HepG2 (cell line): Measurements from ENCODE around the gene MED12L. TPM values are rescaled to one million over a fixed set of nuclear protein-coding genes. Genes with fewer than 3 reads are reported as not detected.

Experiments used
- ARNTL ChIP-seq: sonication (generic); formaldehyde crosslinking; IDR thresholded peaks from 2 replicates; pipeline ENCODE4 v1.4.0; 2020; ENCODE audit warnings: mild to moderate bottlenecking, missing genetic modification reagents
- CREB1 ChIP-seq, 2 experiments: fragments of 450-650 bp in 1 of 2; IDR thresholded peaks; 2 replicates each; pipeline ENCODE4 v1.6.1; 2016 to 2017; ENCODE audit warnings: control low read depth in 1 of 2, mild to moderate bottlenecking in 1 of 2, missing compliant biosample characterization in 1 of 2, missing genetic modification characterization in 1 of 2
- HNF4A ChIP-seq: sonication (generic); formaldehyde crosslinking; IDR thresholded peaks from 2 replicates; pipeline ENCODE4 v1.4.0; 2020; ENCODE audit warnings: missing genetic modification reagents
- JUNB ChIP-seq: sonication (generic); formaldehyde crosslinking; IDR thresholded peaks from 2 replicates; pipeline ENCODE4 v1.8.0; 2022; ENCODE audit warnings: missing genetic modification reagents, mild to moderate bottlenecking, borderline replicate concordance
- KLF16 ChIP-seq, 2 experiments: sonication (generic) in 1 of 2; formaldehyde crosslinking in 1 of 2; IDR thresholded peaks; 2 replicates each; pipeline versions ENCODE4 v1.6.1 to v1.8.0; 2016 to 2023; ENCODE audit warnings: missing genetic modification reagents in 2 of 2, missing compliant biosample characterization in 1 of 2
- LCORL ChIP-seq, 2 experiments: fragments of 450-650 bp in 1 of 2; sonication (generic) in 1 of 2; formaldehyde crosslinking in 1 of 2; IDR thresholded peaks; 2 replicates each; pipeline versions ENCODE4 v1.5.0 to v1.6.1; 2017 to 2020; ENCODE audit warnings: antibody characterized with exemption in 1 of 2, missing genetic modification reagents in 1 of 2
- NCOA1 ChIP-seq: sonication (generic); formaldehyde crosslinking; IDR thresholded peaks from 2 replicates; pipeline ENCODE4 v1.9.0; 2021; ENCODE audit warnings: missing genetic modification reagents
- PAX8 ChIP-seq: sonication (generic); formaldehyde crosslinking; IDR thresholded peaks from 2 replicates; pipeline ENCODE4 v1.8.0; 2022; ENCODE audit warnings: mild to moderate bottlenecking, missing genetic modification reagents, borderline replicate concordance
- RXRB ChIP-seq: IDR thresholded peaks from 2 replicates; pipeline ENCODE4 v1.6.1; 2016; ENCODE audit warnings: borderline replicate concordance, missing genetic modification reagents, missing compliant biosample characterization
- SALL1 ChIP-seq: sonication (generic); formaldehyde crosslinking; IDR thresholded peaks from 2 replicates; pipeline ENCODE4 v1.8.0; 2022; ENCODE audit warnings: mild to moderate bottlenecking, missing genetic modification reagents
- SALL2 ChIP-seq: sonication (generic); formaldehyde crosslinking; IDR thresholded peaks from 2 replicates; pipeline ENCODE4 v1.8.1; 2023; ENCODE audit warnings: mild to moderate bottlenecking, missing genetic modification reagents, inconsistent platforms
- THAP11 ChIP-seq: IDR thresholded peaks from 2 replicates; pipeline ENCODE4 v1.6.1; 2016; ENCODE audit warnings: missing biosample characterization, missing genetic modification reagents
- ZNF124 ChIP-seq: sonication (generic); formaldehyde crosslinking; IDR thresholded peaks from 2 replicates; pipeline ENCODE4 v1.4.0; 2020; ENCODE audit warnings: missing genetic modification reagents
- ZNF251 ChIP-seq: sonication (generic); formaldehyde crosslinking; IDR thresholded peaks from 2 replicates; pipeline ENCODE4 v1.9.0; 2021; ENCODE audit warnings: mild to moderate bottlenecking, missing genetic modification reagents
- ZNF264 ChIP-seq: sonication (generic); formaldehyde crosslinking; IDR thresholded peaks from 2 replicates; pipeline ENCODE4 v1.4.0; 2020; ENCODE audit warnings: missing genetic modification reagents
- ZNF431 ChIP-seq: sonication (generic); formaldehyde crosslinking; IDR thresholded peaks from 2 replicates; pipeline ENCODE4 v1.9.0; 2022; ENCODE audit warnings: missing genetic modification reagents, low read depth, mild to moderate bottlenecking, borderline replicate concordance
- ZNF567 ChIP-seq: sonication (generic); formaldehyde crosslinking; IDR thresholded peaks from 2 replicates; pipeline ENCODE4 v1.8.1; 2023; ENCODE audit warnings: mild to moderate bottlenecking, missing genetic modification reagents, borderline replicate concordance
- ZNF607 ChIP-seq: sonication (generic); formaldehyde crosslinking; IDR thresholded peaks from 2 replicates; pipeline ENCODE4 v1.5.1; 2020; ENCODE audit warnings: missing genetic modification reagents, mild to moderate bottlenecking, borderline replicate concordance
- ZSCAN12 ChIP-seq: sonication (generic); formaldehyde crosslinking; IDR thresholded peaks from 2 replicates; pipeline ENCODE4 v1.9.0; 2021; ENCODE audit warnings: mild to moderate bottlenecking, missing genetic modification reagents
- polyA plus RNA-seq, 8 experiments: library from polyadenylated mRNA; depleted of rRNA in 3 of 8; stranded (reverse) in 7 of 8; unstranded in 1 of 8; fragments of >200 nt; fragmentation: Illumina TruSeq in 4 of 8; extraction: Trizol in 4 of 8; gene quantifications; 2 replicates each; pipeline versions ENCODE4 v1.2.1 to v1.2.3, GENCODE V29; 2011 to 2016; ENCODE audit warnings: low read depth in 4 of 8, missing spikeins in 1 of 8, mixed read lengths in 1 of 8; ENCODE audit not compliant: insufficient read depth in 1 of 8
- total RNA-seq, 5 experiments: library from RNA; depleted of rRNA; stranded (reverse); fragments of >200 nt; fragmentation: Illumina TruSeq; extraction: Trizol; gene quantifications; 2 replicates each; pipeline ENCODE4 v1.2.3, GENCODE V29; 2016; ENCODE audit warnings: low read depth in 1 of 5
- TF ChIP-seq, protein P1 (sequence below): sonication (generic); formaldehyde crosslinking; IDR thresholded peaks from 2 replicates; pipeline ENCODE4 v1.5.0; 2020; ENCODE audit warnings: missing genetic modification reagents
- TF ChIP-seq, protein P2 (sequence below), 2 experiments: sonication (generic) in 1 of 2; formaldehyde crosslinking in 1 of 2; IDR thresholded peaks; 2 replicates each; pipeline versions ENCODE4 v1.4.0 to v1.6.1; 2016 to 2020; ENCODE audit warnings: borderline replicate concordance in 1 of 2, low read depth in 1 of 2, mild to moderate bottlenecking in 1 of 2, missing genetic modification reagents in 1 of 2
- TF ChIP-seq, protein P3 (sequence below): sonication (generic); formaldehyde crosslinking; IDR thresholded peaks from 2 replicates; pipeline ENCODE4 v1.5.0; 2020; ENCODE audit warnings: mild to moderate bottlenecking, missing genetic modification reagents

Gene MED12L
- total and polyA plus RNA-seq, 2 of the 13 experiments (the other 11 are each of a cell fraction or from before 2014, with no cell fraction given): 0.07 to 0.64 TPM

DNA sequence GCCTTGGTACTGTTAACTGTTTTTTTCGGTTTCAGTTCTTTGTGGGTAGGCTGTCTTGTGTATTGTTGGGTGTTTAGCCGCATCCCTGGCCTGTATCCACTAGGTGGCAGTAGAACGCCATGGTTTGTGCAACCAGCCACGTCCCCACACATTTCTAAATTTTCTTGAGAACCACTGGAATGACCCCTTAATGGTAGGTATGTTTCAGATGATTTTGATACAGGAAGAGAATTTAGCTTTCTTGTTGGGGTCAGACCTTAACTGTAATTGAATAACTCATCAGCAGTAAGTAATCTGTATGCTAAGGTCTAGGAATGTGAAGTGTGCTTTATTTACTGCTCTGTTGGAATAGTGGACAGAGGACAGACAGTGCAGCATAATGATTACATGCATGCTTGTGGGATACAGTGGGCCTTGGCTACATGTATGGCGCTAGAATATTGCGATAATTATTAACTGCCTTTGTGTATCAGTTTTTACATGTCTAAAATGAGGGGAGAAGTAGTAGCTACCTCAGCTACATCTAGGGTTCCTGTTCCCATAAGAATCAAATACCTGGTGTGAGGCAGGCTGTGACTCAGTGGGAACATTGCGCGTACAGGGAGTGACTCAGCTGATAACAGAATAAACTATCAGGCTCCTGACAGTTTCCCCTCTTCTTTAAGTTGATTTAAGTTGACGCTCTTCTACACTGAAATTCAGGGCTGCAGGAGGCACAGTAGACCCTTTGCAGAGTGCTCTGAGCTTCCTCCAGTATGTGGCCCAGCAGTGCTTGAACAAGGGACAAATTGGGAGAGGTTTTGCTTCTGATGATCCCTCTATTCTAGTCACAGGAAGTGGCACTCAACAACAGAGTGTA is 142.6 kb downstream of the MED12L start (continued):
- TF ChIP-seq ZNF567 (CRISPR knock-in tag): no peak
- no peak for TF ChIP-seq ZNF264 (CRISPR knock-in tag)
- no peak for TF ChIP-seq HNF4A
- peak; percentile 39; the same call in 1 of the 2 replicates for TF ChIP-seq THAP11
- no peak for TF ChIP-seq NCOA1 (CRISPR knock-in tag)
- TF ChIP-seq ZNF431 (CRISPR knock-in tag): no peak
- no peak for TF ChIP-seq LCORL (IDR thresholded peaks at IDR 0.05)
- TF ChIP-seq LCORL (CRISPR knock-in tag; IDR thresholded peaks at IDR 0.05): no peak
- TF ChIP-seq JUNB (CRISPR knock-in tag): no peak
- TF ChIP-seq, protein P1, sequence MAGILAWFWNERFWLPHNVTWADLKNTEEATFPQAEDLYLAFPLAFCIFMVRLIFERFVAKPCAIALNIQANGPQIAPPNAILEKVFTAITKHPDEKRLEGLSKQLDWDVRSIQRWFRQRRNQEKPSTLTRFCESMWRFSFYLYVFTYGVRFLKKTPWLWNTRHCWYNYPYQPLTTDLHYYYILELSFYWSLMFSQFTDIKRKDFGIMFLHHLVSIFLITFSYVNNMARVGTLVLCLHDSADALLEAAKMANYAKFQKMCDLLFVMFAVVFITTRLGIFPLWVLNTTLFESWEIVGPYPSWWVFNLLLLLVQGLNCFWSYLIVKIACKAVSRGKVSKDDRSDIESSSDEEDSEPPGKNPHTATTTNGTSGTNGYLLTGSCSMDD (CRISPR knock-in tag): no peak
- no peak for TF ChIP-seq ZNF251 (CRISPR knock-in tag)
- TF ChIP-seq, protein P2, sequence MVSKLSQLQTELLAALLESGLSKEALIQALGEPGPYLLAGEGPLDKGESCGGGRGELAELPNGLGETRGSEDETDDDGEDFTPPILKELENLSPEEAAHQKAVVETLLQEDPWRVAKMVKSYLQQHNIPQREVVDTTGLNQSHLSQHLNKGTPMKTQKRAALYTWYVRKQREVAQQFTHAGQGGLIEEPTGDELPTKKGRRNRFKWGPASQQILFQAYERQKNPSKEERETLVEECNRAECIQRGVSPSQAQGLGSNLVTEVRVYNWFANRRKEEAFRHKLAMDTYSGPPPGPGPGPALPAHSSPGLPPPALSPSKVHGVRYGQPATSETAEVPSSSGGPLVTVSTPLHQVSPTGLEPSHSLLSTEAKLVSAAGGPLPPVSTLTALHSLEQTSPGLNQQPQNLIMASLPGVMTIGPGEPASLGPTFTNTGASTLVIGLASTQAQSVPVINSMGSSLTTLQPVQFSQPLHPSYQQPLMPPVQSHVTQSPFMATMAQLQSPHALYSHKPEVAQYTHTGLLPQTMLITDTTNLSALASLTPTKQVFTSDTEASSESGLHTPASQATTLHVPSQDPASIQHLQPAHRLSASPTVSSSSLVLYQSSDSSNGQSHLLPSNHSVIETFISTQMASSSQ (IDR thresholded peaks at IDR 0.05; ENCODE audit: low read depth): no peak
- TF ChIP-seq, protein P2 (CRISPR knock-in tag; IDR thresholded peaks at IDR 0.05; ENCODE audit: borderline replicate concordance): no peak
- TF ChIP-seq ARNTL (CRISPR knock-in tag): no peak
- no peak for TF ChIP-seq SALL2
- TF ChIP-seq, protein P3, sequence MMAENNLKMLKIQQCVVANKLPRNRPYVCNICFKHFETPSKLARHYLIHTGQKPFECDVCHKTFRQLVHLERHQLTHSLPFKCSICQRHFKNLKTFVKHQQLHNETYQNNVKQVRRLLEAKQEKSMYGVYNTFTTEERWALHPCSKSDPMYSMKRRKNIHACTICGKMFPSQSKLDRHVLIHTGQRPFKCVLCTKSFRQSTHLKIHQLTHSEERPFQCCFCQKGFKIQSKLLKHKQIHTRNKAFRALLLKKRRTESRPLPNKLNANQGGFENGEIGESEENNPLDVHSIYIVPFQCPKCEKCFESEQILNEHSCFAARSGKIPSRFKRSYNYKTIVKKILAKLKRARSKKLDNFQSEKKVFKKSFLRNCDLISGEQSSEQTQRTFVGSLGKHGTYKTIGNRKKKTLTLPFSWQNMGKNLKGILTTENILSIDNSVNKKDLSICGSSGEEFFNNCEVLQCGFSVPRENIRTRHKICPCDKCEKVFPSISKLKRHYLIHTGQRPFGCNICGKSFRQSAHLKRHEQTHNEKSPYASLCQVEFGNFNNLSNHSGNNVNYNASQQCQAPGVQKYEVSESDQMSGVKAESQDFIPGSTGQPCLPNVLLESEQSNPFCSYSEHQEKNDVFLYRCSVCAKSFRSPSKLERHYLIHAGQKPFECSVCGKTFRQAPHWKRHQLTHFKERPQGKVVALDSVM (CRISPR knock-in tag): no peak
- no peak for TF ChIP-seq KLF16 (CRISPR knock-in tag; IDR thresholded peaks at IDR 0.05)
- TF ChIP-seq PAX8 (CRISPR knock-in tag): no peak
- no peak for TF ChIP-seq ZNF607 (CRISPR knock-in tag)
- TF ChIP-seq ZNF124: no peak
- TF ChIP-seq SALL1 (CRISPR knock-in tag): 0 out of 2 replicates have a peak, but pooled peaks have one; percentile 13
- TF ChIP-seq RXRB (CRISPR knock-in tag): peak; percentile 16; the same call in 1 of the 2 replicates
- TF ChIP-seq ZSCAN12 (CRISPR knock-in tag): no peak
- TF ChIP-seq CREB1 (IDR thresholded peaks at IDR 0.05): no peak
- no peak for TF ChIP-seq CREB1 (CRISPR knock-in tag; IDR thresholded peaks at IDR 0.05)
